Panc1 (cell line): ENCODE measurements around the gene LRRC74B.

Experiments
- CTCF ChIP-seq: fragments of 450-650 bp; IDR thresholded peaks from 2 replicates; pipeline ENCODE4 v1.5.1; 2017; ENCODE audit warnings: mild to moderate bottlenecking
- POLR2AphosphoS5 ChIP-seq: IDR thresholded peaks from 2 replicates; pipeline ENCODE4 v1.6.1; 2012; ENCODE audit warnings: mild to moderate bottlenecking, low read depth, low read length, moderate library complexity
- REST ChIP-seq, 2 experiments: IDR thresholded peaks; 2 replicates each; pipeline ENCODE4 v1.6.1; 2011 to 2012; ENCODE audit warnings: low read depth in 2 of 2, control low read depth in 1 of 2, low read length in 1 of 2, mild to moderate bottlenecking in 1 of 2, moderate library complexity in 1 of 2; ENCODE audit not compliant: insufficient read depth in 1 of 2
- SIN3A ChIP-seq: IDR thresholded peaks from 2 replicates; pipeline ENCODE4 v1.6.1; 2012; ENCODE audit warnings: low read depth, mild to moderate bottlenecking, low read length, moderate library complexity, borderline replicate concordance; ENCODE audit not compliant: insufficient read depth
- TCF7L2 ChIP-seq: IDR thresholded peaks from 2 replicates; pipeline ENCODE4 v1.6.1; 2011; ENCODE audit warnings: mild to moderate bottlenecking, low read depth, low read length, inconsistent platforms

- no peak for TF ChIP-seq POLR2AphosphoS5
- TF ChIP-seq CTCF = no peak; the same call in 1 of the 2 replicates
- TF ChIP-seq TCF7L2 = no peak
- TF ChIP-seq REST (IDR thresholded peaks at IDR 0.05; ENCODE audit: insufficient read depth in 1 of 2, low read depth in 2 of 2, low read length in 1 of 2) = no peak
- TF ChIP-seq SIN3A = no peak
Observed at GRCh38 chr22:21104126-21104691, 58.5 kb downstream of the LRRC74B start.
